Keratinocyte (primary cell): ENCODE results near the gene AAR2.

Source experiments
- EZH2 ChIP-seq: IDR thresholded peaks from one replicate; pipeline ENCODE4 v1.6.1; 2012; ENCODE audit warnings: inconsistent platforms, mild to moderate bottlenecking, low read length, moderate library complexity
- TF ChIP-seq, protein P1 (sequence below), 3 experiments: IDR thresholded peaks in 1 of 3; conservative IDR thresholded peaks in 1 of 3; optimal IDR thresholded peaks in 1 of 3; 2 replicates in 2 of 3; 3 replicates in 1 of 3; pipeline versions ENCODE3 to v1.5.1; 2011; ENCODE audit warnings: low read length in 3 of 3, mild to moderate bottlenecking in 3 of 3, moderate library complexity in 2 of 3, control low read depth in 1 of 3, inconsistent platforms in 1 of 3; ENCODE audit not compliant: insufficient read depth in 2 of 3; ENCODE audit errors: extremely low read depth in 1 of 3

DNA sequence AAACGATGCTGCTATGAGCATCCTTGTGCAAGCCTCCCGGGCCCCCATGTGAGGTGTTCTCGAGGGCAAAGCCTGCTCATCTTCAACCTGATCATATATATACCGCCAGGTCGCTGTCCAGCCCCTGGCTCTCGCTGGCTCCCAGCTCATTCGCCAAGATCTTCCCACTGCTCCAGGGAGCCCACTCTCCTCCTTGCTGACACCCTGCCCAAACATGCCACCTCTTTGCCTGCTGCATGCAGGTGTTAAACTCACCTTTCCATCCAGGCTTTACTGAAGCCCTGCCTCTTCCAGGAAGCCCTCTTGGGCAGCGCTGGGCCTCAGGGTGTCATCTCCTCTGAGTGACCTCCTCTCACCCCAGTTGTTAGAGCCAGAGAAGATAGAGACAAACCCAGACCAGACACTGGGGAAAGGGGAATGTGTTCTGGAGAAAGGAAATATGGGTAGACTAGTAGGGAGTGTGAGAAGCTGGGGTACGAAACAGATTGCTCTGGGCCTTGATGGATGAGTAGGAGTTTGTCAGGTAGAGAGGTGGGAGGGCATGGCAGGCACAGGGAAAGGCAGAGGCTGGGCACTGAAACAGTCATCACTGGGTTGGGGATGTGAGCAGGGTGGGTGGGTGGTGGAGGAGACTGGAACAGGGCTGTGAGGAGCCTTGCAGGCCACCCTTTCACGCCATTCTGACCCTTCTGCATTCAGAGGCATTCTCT lies 68.7 kb downstream of the AAR2 start:
- TF ChIP-seq, protein P1, sequence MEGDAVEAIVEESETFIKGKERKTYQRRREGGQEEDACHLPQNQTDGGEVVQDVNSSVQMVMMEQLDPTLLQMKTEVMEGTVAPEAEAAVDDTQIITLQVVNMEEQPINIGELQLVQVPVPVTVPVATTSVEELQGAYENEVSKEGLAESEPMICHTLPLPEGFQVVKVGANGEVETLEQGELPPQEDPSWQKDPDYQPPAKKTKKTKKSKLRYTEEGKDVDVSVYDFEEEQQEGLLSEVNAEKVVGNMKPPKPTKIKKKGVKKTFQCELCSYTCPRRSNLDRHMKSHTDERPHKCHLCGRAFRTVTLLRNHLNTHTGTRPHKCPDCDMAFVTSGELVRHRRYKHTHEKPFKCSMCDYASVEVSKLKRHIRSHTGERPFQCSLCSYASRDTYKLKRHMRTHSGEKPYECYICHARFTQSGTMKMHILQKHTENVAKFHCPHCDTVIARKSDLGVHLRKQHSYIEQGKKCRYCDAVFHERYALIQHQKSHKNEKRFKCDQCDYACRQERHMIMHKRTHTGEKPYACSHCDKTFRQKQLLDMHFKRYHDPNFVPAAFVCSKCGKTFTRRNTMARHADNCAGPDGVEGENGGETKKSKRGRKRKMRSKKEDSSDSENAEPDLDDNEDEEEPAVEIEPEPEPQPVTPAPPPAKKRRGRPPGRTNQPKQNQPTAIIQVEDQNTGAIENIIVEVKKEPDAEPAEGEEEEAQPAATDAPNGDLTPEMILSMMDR (optimal IDR thresholded peaks at IDR 0.05 in 1 of 3, IDR thresholded peaks at IDR 0.05 in 1 of 3, conservative IDR thresholded peaks at IDR 0.05 in 1 of 3; ENCODE audit: extremely low read depth in 1 of 3, insufficient read depth in 2 of 3, low read length in 3 of 3): no peak
- TF ChIP-seq EZH2: no peak
